Measurements from ENCODE around the gene GRN. TPM values are rescaled to one million over a fixed set of nuclear protein-coding genes. Genes with fewer than 3 reads are reported as not detected.
A peak's percentile ranks its signal among the peaks of the same experiment; 100 is the strongest.
"Not testable (repeated sequence)": the region's sequence is repeated elsewhere in the genome, so short reads cannot be mapped to it uniquely, and the experiment has no call there.

GRN gene
- total RNA-seq, 2 experiments from 2014 or later, result 61.1 to 70.5 TPM

GRCh38 chr17:44361292-44362260 lies 16.5 kb downstream of the GRN start:
- ChIA-PET CTCF (interaction anchor here (0.6 to 4.0 kb wide), 4 partner anchors 10 to 151 kb away, joined by 3 to 39 read pairs (median 6); no protein-coding TSS in a partner anchor), POLR2A (no interaction called here)
- H3K9me3 Mint-ChIP-seq, result no peaks in the 10 kb centered on the region
- no peak overlapping the region for H3K27ac Mint-ChIP-seq
- peaks cover 1% of the 10 kb centered on the region for H3K4me1 Mint-ChIP-seq
- peak overlapping the region; percentile 1 for H3K4me3 Mint-ChIP-seq
- no peak for DNase-seq
- peaks cover 30% of the 10 kb centered on the region for H3K27me3 Mint-ChIP-seq
- no peaks in the 10 kb centered on the region for H3K36me3 Mint-ChIP-seq (ENCODE audit: low read depth)

DNA sequence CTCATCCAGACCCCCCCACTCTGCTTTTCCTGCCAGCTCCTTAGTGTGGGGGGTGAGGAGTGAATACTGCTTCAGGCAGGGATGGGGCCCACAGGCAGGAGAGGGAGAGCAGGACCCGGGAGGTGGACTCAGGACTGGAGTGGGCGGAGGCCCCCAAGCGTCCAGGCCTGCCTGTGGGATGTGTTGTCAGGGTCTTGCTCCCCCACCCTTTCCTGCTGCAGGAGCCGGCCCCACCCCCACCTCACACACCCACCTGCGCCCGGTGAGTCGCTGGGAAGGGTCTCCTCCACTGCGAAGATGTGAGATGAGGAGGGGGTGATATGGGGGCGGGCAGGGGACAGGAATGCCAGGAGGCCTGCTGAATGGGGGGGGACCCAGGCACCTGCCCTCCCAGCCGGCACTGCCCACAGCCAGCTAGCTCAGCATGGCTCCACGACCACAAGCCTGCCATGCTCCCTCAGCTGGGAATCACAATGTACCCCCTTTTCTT lies 17.4 kb downstream of the GRN start:
- Mint-ChIP-seq H3K27ac (no peak overlapping the region), H3K27me3 (peaks cover 36% of the 10 kb centered on the region), H3K4me1 (peaks cover 1% of the 10 kb centered on the region), H3K4me3 (no peak overlapping the region), H3K36me3 (ENCODE audit: low read depth) (no peaks in the 10 kb centered on the region), H3K9me3 (no peaks in the 10 kb centered on the region)
- no peak for DNase-seq
- ChIA-PET POLR2A (no interaction called here), CTCF (interaction anchor here (0.9 to 4.0 kb wide), 8 partner anchors 11 to 221 kb away, joined by 3 to 39 read pairs (median 4); partner anchors contain the start of gene HROB)

DNA sequence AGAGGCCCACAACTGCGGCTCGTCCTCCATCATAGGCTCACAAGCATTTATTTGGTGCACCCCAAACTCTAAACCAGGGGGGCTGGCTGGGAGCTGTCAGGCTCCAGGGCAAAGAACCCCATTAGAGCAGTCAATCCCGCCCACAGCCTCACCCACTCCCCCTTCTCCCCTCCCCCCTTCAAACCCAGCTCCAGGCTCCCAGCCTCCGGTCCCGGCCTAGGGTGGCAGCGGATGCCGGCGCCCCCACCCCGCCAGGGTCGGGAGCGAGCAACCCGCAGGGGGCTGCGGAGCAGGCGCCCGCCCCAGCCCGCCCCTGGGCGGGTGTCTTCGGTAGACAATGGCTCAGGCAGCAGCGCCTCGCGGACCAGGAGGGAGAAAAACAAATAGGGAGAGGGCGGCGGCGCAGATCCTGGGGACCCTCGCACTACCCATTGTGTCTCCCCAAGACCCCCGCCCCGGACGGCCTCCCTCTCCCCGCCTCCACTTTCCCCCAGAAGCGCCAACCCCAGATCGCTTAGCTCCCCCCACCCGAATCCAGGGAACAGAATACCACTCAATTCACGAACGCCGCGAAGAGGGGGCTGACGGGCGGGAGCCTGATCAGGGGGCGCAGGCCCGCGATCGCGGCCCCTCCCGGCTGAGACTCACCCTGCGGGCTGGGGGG lies 18.0 kb downstream of the GRN start:
- CTCF ChIA-PET, result interaction anchor here (0.6 to 4.0 kb wide), 19 partner anchors 11 to 251 kb away, joined by 3 to 39 read pairs (median 3); partner anchors contain the start of gene HROB
- DNase-seq, result peak; percentile 15

DNA sequence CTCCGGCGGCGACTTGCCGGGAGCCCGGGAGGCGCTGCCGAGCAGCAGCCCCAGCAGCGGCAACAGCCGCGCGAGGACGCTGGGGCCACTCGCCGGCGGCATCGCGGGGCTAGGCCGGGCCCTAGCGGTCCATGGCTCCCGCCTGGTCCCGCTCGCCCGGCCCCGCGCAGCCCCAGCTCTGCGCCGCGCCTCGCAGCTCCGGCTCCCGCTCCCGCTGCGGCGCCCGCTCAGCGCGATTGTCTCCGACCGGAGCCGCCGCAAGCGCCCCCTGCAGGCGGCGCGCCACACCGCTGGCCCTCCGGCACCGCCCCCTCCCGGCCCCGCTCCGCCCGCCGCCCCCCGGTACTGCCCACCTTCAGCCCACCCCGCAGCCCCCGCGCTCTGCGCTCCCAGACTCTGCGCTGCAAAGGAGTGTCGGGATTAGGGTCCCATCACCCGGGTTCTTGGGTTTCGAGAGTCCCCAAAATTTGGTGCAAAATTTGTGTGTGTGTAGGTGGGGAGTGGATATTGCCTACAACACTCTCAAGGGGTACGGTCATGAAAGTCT lies 18.6 kb downstream of the GRN start, which contains the start of gene FAM171A2:
TSS of gene FAM171A2 (minus strand) at position 241 of the 547 bp plus-strand sequence. CDS start at position 102, 139 bp downstream.
- peaks cover 1% of the 10 kb centered on the region for H3K4me1 Mint-ChIP-seq
- no peaks in the 10 kb centered on the region for H3K9me3 Mint-ChIP-seq
- DNase-seq, result peak; percentile 62
- peak within 1 kb of the TSS; percentile 69 for H3K4me3 Mint-ChIP-seq
- CTCF ChIA-PET, result interaction anchor here (0.6 to 4.0 kb wide), 17 partner anchors 12 to 251 kb away, joined by 3 to 39 read pairs (median 3); partner anchors contain the start of gene HROB
- no peaks in the 10 kb centered on the region for H3K36me3 Mint-ChIP-seq (ENCODE audit: low read depth)
- H3K27me3 Mint-ChIP-seq, result peaks cover 40% of the 10 kb centered on the region
- H3K27ac Mint-ChIP-seq, result no peak within 1 kb of the TSS
- POLR2A ChIA-PET, result no interaction called here

More for the DNA sequence above, 18.0 kb downstream of the GRN start:
- Mint-ChIP-seq H3K9me3 (no peaks in the 10 kb centered on the region), H3K36me3 (ENCODE audit: low read depth) (no peaks in the 10 kb centered on the region), H3K27ac (no peak overlapping the region), H3K4me3 (peak overlapping the region; percentile 62), H3K27me3 (peaks cover 40% of the 10 kb centered on the region), H3K4me1 (peaks cover 1% of the 10 kb centered on the region)
- POLR2A ChIA-PET, result no interaction called here

DNA sequence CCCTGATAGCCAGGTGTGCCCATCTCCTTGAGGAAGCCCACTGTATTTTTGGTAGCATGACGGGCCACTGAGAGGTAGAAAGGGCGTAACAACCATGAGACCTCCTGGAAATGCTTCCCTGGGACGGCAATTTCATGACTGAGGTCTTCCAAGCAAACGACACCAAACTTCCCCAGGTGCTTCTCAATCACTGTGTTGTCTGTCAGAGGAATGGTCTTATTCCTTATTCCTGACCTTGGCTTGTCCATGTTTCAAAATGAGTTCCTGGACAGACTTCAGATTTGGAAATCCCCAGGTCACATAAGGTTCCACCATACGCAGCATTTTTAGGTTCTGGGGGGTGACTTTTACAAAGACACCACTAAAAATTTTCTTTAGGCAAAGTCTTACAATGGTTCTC lies 19.9 kb downstream of the GRN start:
- H3K36me3 Mint-ChIP-seq (ENCODE audit: low read depth); H3K9me3 Mint-ChIP-seq; H3K4me3 Mint-ChIP-seq; H3K4me1 Mint-ChIP-seq; H3K27ac Mint-ChIP-seq; DNase-seq; POLR2A ChIA-PET: not testable (repeated sequence)
- CTCF ChIA-PET, result interaction anchor here (1.3 to 4.0 kb wide), 2 partner anchors 13 to 15 kb away, joined by 3 to 39 read pairs; no protein-coding TSS in a partner anchor
- H3K27me3 Mint-ChIP-seq, result peaks cover 43% of the 10 kb centered on the region

- CTCF ChIA-PET, result interaction anchor here (0.6 to 1.8 kb wide), 8 partner anchors 9 to 177 kb away, joined by 3 to 6 read pairs (median 4); partner anchors contain the start of gene GRN
- no peaks in the 10 kb centered on the region for H3K36me3 Mint-ChIP-seq (ENCODE audit: low read depth)
- H3K27ac Mint-ChIP-seq, result no peak overlapping the region
- DNase-seq, result no peak
- H3K4me1 Mint-ChIP-seq, result peaks cover 9% of the 10 kb centered on the region
- H3K27me3 Mint-ChIP-seq, result peaks cover 38% of the 10 kb centered on the region
- POLR2A ChIA-PET, result no interaction called here
- H3K9me3 Mint-ChIP-seq, result no peaks in the 10 kb centered on the region
- H3K4me3 Mint-ChIP-seq, result no peak overlapping the region
Observed at GRCh38 chr17:44367231-44367979, 22.3 kb downstream of the GRN start.

GRCh38 chr17:44368391-44369243 lies 23.5 kb downstream of the GRN start:
- H3K9me3 Mint-ChIP-seq; DNase-seq; H3K36me3 Mint-ChIP-seq (ENCODE audit: low read depth); H3K4me3 Mint-ChIP-seq; H3K4me1 Mint-ChIP-seq; POLR2A ChIA-PET; H3K27ac Mint-ChIP-seq: not testable (repeated sequence)
- CTCF ChIA-PET, result interaction anchor here (1.0 to 2.9 kb wide), 2 partner anchors 11 to 159 kb away, joined by 4 to 8 read pairs; no protein-coding TSS in a partner anchor
- peaks cover 38% of the 10 kb centered on the region for H3K27me3 Mint-ChIP-seq

DNA sequence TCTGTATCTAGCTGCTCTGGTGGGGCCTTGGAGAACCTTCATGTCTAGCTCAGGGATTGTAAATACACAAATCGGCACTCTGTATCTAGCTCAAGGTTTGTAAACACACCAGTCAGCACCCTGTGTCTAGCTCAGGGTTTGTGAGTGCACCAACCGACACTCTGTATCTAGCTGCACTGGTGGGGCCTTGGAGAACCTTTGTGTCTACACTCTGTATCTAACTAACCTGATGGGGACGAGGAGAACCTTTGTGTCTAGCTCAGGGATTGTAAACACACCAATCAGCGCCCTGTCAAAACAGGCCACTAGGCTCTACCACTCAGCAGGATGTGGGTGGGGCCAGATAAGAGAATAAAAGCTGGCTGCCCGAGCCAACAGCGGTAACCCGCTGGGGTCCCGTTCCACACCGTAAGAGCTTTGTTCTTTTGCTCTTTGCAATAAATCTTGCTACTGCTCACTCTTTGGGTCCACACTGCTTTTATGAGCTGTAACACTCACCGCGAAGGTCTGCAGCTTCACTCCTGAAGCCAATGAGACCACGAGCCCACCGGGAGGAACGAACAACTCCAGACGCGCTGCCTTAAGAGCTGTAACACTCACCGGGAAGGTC lies 24.4 kb downstream of the GRN start:
- H3K36me3 Mint-ChIP-seq (ENCODE audit: low read depth); H3K9me3 Mint-ChIP-seq; H3K4me1 Mint-ChIP-seq; H3K27ac Mint-ChIP-seq; POLR2A ChIA-PET; H3K4me3 Mint-ChIP-seq; DNase-seq: not testable (repeated sequence)
- CTCF ChIA-PET, result interaction anchor here (0.6 to 2.9 kb wide), 2 partner anchors 77 to 160 kb away, joined by 3 to 8 read pairs; no protein-coding TSS in a partner anchor
- H3K27me3 Mint-ChIP-seq, result peaks cover 39% of the 10 kb centered on the region

- H3K9me3 Mint-ChIP-seq, result no peaks in the 10 kb centered on the region
- POLR2A ChIA-PET, result no interaction called here
- H3K27me3 Mint-ChIP-seq, result peaks cover 16% of the 10 kb centered on the region
- H3K36me3 Mint-ChIP-seq (ENCODE audit: low read depth), result no peaks in the 10 kb centered on the region
- DNase-seq, result no peak
- H3K4me3 Mint-ChIP-seq, result no peak overlapping the region
- no peak overlapping the region for H3K27ac Mint-ChIP-seq
- CTCF ChIA-PET, result no interaction called here
- H3K4me1 Mint-ChIP-seq, result peaks cover 7% of the 10 kb centered on the region
Observed at GRCh38 chr17:44372036-44372435, 26.9 kb downstream of the GRN start.

- peaks cover 4% of the 10 kb centered on the region for H3K4me1 Mint-ChIP-seq
- ChIA-PET POLR2A (no interaction called here), CTCF (interaction anchor here (0.5 to 1.9 kb wide), 2 partner anchors 11 to 383 kb away, joined by 3 to 5 read pairs; partner anchors contain the start of gene FAM171A2)
- H3K9me3 Mint-ChIP-seq, result no peaks in the 10 kb centered on the region
- DNase-seq, result no peak
- peaks cover 13% of the 10 kb centered on the region for H3K27me3 Mint-ChIP-seq
- H3K27ac Mint-ChIP-seq, result no peak overlapping the region
- no peaks in the 10 kb centered on the region for H3K36me3 Mint-ChIP-seq (ENCODE audit: low read depth)
- H3K4me3 Mint-ChIP-seq, result no peak overlapping the region
Observed at GRCh38 chr17:44374306-44375195, 29.4 kb downstream of the GRN start.
